GM19023 (cell line): ENCODE results near the gene PXDC1.
"Not testable (repeated sequence)": the region's sequence is repeated elsewhere in the genome, so short reads cannot be mapped to it uniquely, and the experiment has no call there.

Experiments used
- ATAC-seq: cut with Tn5 transposase; IDR thresholded peaks from one replicate; pipeline ENCODE4 v1.9.1; 2021; ENCODE audit warnings: mild to moderate bottlenecking, moderate library complexity; ENCODE audit not compliant: unreplicated experiment

The PXDC1 gene

DNA sequence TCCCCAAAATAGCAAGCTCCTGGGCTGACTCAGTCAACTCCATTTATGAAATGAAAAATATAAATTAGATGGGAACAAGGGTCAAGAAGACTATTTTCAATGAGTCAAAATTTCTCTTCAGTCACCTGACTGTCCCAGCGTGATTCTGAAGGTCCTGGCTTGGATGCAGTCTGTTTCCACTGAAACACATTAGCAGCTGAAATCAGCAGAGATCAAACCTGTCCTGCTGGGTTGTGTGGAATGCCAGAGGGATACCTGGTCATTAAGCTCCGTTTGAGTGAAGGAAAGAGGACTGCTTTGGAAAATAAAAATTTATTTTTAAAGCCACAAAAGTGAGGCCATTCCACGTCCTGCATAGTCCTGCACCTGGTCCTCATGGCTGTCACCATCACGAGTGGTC, 37.4 kb downstream of the PXDC1 start:
- no peak for ATAC-seq

DNA sequence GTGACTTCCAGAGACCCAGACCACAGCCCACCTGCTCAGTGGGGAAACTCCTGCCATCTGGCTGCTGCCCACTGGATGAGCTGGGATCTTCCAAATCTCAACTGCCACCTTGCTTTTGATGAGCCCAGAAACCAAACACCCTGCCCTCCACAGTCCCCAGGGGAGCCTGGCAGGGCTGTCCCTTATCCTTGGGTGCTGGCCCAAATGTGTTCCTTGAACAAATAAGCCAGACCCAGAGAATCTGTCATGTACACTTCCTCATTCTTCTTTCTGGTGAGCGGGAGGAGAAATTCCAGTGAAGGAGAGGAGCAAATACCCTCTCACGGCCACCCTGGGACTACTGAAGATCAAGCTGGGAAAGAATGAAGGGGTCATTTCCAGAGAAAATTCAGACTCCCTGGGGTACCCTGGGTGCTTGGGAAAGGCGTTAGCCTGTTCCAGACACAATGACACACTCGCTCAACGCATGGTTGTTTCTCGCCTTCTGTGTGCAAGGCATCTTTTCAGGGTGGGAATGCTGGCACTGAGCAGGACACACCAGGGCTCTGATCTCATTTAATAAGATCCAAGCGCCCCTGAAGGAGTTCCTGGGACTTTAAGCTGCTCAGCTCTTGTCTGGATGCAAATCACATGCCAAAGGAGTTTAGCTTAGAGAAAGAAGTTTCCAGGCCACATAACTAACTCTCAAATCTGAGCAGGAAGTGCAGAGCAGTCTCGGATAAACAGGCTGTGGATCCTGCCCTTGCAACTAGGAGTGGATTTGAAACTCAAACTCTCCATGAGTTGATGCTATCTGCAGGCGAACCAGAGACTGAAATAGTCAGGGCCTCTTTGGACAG, 38.5 kb downstream of the PXDC1 start:
- ATAC-seq, result no peak

DNA sequence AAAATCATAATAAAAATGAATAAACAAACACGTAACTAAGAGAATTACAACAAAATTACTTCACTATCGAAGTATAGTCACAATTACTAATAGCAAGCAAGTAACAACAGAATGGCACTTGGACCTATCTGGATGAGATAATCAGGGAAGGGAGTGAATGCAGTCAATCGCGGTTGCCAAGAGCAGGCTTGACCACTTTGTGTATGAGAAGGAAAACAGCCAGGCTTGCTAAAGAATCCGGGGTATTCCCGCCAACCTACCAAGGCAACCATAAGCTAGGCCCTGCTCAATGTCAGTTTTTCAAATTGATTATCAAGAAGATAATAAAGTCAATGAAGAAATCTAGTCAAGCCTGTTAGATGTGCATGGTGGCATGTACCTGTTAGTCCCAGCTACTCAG, 39.7 kb downstream of the PXDC1 start:
- no peak for ATAC-seq

DNA sequence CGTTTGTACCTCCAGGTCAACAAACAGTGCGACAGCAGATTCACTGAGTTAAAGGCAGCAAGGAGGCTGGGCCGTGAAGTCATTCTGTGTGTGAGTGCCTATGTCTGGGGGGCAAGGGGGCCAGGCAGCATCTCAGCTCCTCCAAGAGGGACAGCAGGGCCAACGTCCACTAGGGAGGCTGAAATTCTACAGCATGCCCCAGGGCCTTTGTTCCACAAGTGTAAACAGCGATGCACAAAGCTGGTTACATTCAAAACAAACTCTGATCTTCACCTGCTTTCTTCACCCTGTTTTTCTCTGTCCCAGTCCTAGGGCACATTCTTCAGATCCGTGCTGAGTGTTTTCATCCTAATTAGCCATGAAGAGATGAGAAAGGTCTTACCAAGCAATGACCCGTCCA, 41.1 kb downstream of the PXDC1 start:
- no peak for ATAC-seq

DNA sequence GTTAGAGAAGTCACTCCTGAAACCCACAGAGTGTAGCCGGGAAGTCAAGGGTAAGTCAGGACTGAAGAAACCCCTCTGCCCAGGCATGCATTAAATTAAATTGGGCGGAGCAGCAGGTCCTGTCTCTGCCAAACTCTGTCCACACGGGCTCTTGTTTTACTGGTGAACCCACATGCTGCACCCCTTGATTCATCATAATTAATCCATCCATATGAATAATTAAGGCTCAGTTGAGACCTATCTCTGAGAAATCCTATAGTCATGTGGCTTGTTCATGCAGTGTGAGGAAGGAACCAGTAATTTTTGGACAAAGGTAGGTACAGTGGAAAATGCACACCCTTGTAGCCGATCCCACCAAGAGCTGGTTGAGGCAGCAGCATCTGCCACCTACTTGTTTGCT, 43.0 kb downstream of the PXDC1 start:
- no peak for ATAC-seq

DNA sequence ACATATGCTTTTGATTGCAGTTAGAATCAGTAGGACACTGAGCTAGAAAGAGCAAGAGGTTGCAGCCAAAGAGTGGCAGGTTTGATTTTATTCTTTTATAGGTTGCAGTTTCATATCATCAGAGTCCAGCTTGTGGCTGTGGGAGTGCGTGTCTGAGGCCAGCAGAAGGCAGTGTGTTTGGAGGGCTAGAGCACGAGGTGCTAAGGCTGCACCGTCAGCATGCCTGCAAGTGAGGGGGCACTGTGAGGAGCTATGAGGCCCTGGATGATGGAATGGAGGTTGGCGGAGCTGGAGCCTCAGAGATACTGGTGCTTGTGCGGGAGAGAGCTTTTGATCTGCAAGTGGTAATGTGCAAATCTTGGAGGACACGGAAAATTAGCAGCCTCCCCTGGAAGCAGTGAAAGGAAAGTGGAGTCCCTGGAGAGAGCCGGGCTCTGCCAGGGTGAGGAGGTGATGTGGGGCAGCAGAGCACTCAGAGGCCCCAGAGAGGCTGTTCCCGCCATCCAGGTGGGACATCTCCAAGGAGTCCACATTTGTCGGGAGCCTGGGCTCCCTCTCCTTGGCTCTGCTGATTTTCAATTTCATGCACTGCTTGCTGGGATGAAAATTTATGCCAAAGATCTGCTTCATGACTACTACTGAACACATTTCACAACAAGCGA, 43.6 kb downstream of the PXDC1 start:
- ATAC-seq, result no peak

DNA sequence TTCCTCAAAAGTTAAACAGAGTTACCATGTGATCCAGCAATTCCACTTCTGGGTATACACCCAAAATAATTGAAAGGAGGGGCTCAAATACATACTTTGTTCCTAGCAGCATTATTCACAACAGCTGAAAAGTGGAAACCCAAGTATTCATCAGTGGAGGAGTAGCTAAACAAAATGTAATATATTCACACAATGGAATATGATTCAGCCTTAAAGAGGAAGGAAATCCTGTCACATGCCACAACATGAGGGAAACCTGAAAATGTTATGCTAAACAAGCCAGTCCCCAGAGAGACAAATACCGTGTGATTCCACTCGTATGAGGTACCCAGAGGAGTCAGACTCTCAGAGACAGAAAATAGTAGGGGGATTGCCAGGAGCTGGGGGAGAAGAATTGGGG, 44.5 kb downstream of the PXDC1 start:
- ATAC-seq, result no peak

DNA sequence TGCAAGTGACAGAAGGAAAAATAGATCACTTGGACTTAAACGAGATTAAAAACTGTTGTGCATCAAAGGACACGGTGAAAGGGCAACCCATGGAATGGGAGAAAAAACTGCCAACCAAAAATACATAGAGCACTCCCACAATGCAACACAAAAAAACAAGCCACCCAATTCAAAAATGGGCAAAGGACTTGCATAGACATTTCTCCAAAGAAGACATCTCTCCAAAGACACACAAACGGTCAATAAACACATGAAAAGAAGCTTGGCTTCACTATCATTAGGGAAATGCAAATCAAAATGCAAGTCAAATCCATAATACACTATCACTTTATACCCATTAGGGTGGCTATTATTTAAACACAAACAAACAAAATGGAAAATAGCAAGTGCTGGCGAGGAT, 45.0 kb downstream of the PXDC1 start:
- ATAC-seq, result no peak

DNA sequence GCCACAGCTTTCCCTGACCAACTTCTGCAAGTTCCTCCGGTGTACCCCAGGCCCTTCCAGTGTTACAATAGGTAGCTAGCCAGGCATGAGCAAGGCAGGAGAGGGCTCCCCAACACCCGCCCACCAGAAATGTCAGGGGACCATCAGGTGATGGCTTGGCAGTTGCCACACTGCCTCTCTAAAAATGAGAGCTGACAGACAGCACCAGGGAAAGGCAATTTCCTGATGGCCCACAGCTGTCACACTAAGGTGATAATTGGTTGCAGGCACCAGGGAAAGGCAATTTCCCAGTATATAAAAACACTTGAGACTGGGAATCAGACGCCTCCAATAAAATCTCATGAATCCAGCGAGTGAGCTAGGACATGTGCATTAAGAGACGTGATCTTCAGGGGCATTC, 49.9 kb downstream of the PXDC1 start:
- no peak for ATAC-seq

DNA sequence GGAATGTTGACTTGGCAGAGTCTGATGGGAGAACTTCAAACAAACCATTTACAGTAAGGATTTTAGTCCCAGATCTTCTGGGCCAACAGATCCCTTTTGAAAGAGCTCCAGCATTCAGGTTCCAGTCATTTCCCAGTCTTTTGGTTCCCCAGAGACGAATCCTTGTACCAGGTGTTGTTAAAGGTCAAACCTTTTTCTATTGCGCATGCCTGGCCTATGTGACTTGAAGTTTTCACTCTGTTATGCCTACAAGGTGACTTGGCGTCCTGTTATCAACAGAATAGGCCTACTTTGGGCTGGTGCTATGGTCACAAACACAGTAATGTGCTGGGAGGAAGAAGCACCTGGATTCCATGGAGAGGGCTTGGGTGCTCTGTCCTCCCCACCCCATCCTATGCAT, 52.3 kb downstream of the PXDC1 start:
- no peak for ATAC-seq

DNA sequence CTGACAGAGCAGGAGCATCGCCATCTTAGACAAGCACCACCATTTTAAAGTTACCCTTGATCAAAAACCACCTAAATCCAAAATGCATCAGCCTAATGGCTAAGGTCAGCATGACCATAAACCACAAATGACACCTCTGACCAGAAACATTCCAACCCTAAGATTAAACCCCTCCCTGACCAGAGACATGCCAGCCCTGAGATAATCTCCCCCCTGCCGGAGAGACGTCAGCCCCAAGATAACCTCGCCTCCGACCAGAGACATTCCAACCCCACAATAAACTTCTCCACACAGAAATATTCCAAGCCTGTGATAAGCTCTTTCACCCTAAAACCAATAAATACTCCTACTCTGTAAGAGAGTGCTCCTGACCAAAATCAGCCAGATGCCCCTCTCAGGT, 53.5 kb downstream of the PXDC1 start:
- no peak for ATAC-seq

DNA sequence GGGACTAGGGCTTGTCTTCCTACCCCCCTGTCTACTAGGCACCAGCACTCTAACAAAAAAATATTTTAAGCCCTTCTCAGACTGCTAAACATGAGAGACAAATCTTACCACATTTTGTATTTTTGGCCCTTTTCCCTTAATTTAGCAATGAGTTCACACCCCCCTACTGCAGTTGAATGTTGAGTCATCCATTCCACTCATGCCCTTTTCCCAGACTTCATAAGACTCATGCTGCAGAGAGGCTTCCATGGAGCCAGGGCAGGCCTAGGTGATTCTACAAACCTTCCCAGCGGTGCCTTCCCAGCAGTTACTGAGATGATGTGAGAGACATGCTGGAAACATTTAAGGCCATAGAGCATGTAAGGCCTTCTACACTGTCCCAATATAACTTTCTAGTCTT, 53.9 kb downstream of the PXDC1 start:
- ATAC-seq, result no peak

DNA sequence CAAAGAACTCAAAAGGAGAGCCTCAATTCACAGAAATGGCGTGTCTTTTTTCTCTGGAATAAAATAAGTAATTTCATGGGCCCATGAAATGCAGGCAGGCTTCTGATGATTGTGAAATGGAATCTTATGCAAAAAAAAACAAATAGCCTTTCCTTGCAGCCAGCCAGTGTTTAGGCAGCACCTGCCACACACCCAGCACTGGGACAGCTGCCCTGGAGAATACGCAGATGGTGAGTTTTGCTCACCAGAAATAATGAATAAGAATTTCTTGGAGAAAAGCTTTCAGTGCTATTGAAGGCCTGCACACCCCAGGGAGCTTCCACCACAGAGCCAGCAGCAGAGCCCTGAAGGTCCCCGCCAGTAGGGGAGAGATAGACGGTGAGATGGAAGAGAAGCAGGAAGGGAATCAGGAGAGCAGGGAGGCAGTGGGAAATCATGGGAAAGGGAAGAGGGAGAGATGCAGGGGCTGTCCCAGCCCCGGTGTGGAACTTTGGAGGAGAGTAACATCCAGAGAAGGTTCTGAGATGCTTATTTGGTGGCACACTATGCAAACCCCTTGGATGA, 54.9 kb downstream of the PXDC1 start:
- ATAC-seq, result no peak

DNA sequence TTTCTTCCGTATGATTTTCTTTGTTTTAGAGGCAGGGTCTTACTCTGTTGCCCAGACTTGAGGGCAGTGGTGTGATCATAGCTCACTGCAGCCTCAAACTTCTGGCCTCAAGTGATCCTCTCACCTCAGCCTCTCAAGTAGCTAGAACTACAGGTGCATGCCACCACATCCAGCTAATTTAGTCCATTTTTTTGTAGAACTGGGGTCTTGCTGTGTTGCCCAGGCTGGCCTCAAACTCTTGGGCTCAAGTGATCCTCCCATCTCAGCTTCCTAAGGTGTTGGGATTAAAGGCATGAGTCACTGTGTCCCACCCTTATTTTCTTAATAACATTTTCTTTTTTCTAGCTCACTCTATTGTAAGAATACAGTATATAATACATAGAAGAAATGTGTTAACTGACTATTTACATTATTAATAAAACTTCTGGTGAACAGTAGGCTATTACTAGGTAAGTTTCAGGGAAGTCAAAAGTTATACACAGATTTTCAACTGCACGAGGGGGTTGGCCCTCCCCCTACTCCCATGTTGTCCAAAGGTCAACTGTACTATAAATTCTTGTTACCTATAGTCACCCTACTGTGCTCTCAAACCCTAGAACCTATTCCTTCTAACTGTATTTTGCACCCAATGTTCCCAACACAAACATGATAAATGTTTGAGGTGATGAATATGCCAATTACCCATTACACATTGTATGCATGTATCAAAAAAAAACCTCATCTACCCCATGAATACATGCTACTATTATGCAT, 56.3 kb downstream of the PXDC1 start:
- ATAC-seq, result no peak

DNA sequence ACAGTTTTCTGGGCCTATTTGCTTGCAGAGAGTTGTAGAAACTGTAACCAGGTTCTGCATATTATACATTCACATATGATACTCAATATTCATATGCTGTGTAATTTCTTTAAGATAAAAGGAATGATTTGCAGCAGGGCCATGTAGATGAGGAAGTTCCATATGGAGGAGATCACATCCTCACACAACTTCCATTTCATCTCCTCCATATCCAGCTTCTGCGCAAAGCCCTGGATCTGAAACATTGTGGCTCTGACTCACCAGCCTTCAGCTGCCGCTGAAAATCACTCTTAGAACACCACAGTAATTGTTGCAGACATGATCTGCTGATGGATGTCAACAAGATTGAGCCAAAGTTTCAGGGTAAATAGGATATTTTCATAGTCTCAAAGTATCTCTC, 57.7 kb downstream of the PXDC1 start:
- no peak for ATAC-seq

DNA sequence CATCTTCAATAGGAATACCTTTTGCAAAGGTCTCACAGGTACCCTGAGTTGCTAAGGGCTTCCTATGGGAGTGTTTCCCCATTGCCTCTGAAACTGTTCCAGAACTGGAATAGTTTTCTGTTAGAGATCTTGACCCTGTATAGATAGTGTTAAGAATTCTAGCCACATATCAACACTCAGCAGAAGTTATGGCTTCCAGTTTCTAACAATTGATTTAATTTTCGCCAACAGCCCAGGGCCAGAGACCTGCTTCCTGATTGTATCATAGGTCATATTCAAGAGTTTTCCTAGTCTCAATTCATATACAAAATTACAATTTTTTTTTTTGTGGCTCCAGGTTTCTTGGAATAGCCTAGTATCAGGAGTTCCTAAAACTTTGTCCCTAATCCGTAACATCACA, 61.0 kb downstream of the PXDC1 start:
- no peak for ATAC-seq

DNA sequence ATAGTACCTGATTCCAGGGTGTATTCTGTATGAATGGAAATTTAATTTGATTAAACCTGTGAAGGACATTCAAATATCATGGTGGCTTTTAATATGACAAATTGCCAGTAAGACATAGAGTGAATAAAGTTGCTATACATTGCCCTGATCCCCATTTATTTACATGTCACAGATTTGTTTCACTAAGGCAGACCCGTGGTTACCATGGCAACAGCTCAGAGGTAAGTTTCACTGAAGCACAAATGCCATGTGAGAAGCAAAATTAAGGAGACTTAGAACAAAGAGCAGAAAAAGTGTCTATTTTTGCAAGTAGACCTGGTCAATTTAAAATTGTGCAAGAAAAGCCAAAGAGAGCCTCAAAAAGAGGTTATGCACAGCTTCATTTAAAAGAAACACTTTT, 63.7 kb downstream of the PXDC1 start:
- ATAC-seq, result no peak

DNA sequence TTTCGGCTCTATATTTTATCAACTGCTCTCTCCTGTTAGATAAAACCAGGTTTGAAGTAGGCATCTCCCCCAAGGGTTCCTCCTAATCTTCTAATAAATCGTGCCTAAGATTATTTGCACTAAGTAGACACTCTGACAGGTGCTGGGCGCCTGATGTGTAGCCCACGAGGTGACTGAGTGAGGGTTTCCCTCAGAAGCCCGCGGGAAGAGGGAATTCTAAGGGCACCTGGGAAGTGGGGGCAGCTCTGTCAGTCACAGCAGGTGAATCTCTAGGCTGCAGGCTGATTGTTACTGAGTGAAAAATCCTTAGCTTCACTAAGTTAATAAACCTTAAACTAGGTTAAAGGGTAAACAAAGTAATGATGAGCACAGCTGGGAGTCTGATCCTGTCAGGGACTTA, 68.2 kb downstream of the PXDC1 start:
- no peak for ATAC-seq

DNA sequence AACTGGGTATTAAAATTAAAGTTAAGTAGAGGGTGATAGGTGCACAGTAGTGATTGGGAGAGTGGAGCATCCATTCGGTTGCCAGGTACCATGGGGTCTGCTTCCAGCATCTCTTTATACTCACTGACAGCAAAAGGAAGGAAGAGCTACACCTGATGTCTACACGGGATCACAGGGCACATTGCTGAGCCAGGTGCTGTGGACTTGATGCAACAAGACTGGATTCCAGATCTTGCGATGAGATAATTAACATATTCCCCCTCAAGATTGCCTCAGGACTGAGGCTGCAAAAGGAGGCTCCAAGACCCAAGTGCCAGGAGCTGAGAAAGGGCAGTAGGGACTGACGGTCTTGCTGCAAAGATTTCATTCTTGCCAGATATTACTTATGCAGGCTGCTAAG, 72.6 kb downstream of the PXDC1 start:
- no peak for ATAC-seq

DNA sequence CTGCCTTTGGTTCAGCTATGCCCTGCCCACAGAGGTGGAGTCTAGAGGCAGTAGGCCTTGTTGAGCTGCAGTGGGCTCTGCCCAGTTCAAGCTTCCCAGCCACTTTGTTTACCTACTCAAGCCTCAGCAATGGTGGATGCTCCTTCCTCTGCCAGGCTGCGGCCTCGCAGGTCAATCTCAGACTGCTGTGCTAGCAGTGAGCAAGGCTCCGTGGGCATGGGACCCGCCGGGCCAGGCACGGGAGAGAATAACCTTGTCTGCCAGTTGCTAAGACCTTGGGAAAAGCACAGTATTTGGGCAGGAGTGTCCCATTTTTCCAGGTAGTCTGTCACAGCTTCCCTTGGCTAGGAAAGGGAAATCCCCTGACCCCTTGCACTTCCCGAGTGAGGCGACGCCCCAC, 73.8 kb downstream of the PXDC1 start:
- not testable (repeated sequence) for ATAC-seq

DNA sequence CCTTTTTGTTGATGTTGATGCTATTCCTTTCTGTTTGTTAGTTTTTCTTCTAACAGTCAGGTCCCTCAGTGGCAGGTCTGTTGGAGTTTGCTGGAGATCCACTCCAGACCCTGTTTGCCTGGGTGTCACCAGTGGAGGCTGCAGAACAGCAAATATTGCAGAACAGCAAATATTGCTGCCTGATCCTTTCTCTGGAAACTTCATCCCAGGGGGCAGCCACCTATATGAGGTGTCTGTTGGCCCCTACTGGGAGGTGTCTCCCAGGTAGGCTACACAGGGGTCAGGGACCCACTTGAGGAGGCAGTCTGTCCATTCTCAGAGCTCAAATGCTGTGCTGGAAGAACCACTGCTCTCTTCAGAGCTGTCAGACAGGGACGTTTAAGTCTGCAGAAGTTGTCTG, 74.2 kb downstream of the PXDC1 start:
- ATAC-seq, result not testable (repeated sequence)
